LHCN-M2 (cell line): ENCODE data around the gene PLK5. TPM values are rescaled to one million over a fixed set of nuclear protein-coding genes. Genes with fewer than 3 reads are reported as not detected.
"Not testable (repeated sequence)": the region's sequence is repeated elsewhere in the genome, so short reads cannot be mapped to it uniquely, and the experiment has no call there.

Experiments
- DNase-seq: peaks from one replicate; pipeline ENCODE4 v3.0.0-alpha.2; 2012; ENCODE audit warnings: low read depth
- total RNA-seq: library from RNA; depleted of rRNA; stranded (reverse); fragments of >200 nt; gene quantifications from 2 replicates; pipeline ENCODE4 v1.2.3, GENCODE V29; 2014

Gene PLK5
- total RNA-seq, 1 experiment from 2014 or later, result not detected

- DNase-seq, result no peak
Observed at GRCh38 chr19:1491114-1491848, 32.6 kb upstream of the PLK5 start, which contains the start of gene REEP6. Gene REEP6, plus strand, starts transcription at chr19:1491181. Its CDS starts 89 bp downstream, at chr19:1491270.

DNA sequence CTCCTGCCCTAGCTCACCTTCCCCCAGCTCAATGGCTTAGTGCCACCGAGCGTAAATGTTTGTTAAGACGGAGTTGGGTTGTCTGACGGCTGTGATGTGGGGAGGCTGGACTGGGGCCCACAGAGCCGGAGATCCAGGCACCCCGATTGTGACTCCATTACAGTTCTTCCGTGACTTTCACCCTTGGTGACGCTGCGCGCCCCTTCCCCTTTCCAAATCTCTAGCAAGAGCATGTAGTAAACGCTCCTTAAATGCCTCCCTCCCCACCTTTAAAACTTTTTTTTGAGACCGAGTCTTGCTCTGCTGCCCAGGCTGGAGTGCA, 32.1 kb upstream of the PLK5 start:
- DNase-seq, result no peak

- DNase-seq, result no peak
Observed at GRCh38 chr19:1492474-1493006, 31.3 kb upstream of the PLK5 start.

- DNase-seq, result no peak
Observed at GRCh38 chr19:1494115-1494815, 29.6 kb upstream of the PLK5 start.

DNA sequence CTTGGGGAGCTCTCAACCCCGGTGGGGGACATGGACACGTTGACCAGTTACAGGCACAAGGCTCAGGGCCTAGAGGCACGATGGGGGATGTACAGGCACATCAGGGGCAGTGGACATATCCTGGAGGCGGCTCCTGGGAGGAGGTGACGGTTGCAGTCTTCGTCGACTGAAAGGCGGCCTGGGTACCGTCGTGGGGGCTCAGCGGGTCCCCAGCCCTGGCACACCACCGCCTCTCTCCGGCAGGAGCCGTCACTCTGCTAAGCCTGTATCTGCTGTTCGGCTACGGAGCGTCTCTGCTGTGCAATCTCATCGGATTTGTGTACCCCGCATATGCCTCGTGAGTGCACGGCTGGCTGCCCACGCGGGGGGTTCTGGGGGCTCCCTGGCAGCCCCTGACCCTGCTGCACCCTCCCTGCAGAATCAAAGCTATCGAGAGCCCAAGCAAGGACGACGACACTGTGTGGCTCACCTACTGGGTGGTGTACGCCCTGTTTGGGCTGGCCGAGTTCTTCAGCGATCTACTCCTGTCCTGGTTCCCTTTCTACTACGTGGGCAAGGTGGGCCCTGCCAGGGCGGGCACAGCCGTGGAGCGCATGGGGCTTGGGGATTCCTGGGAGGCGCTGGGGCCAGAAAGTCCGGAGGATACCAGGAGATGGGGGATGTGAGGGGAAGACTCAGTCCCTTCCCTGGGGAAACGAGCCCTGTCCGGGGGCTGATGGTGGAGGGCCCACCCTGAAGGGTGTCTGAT, 28.7 kb upstream of the PLK5 start:
- no peak for DNase-seq

GRCh38 chr19:1495799-1496713, 27.8 kb upstream of the PLK5 start:
- no peak for DNase-seq

- DNase-seq, result no peak
Observed at GRCh38 chr19:1496714-1497577, 26.9 kb upstream of the PLK5 start.

GRCh38 chr19:1497578-1498235, 26.2 kb upstream of the PLK5 start:
- no peak for DNase-seq

- not testable (repeated sequence) for DNase-seq
Observed at GRCh38 chr19:1499231-1499630, 24.6 kb upstream of the PLK5 start.

DNA sequence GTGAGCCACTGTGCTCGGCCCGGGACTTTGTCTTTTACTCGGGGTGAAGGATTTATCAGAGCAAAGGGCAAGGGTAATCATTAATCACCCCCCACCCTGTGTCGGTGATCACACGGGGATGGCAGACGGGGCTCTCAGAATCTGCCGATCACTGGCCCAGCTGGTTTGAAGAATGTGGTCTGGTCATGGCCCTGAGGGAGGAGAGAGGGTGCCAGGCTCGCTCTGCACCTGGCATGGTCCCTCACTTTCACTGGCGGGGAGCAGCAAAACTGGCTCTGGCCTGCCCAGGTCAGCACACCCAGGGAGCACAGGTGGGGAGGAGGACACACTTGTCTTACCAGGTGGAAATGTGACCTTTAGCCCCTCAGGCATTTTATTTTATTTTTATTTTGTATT, 22.7 kb upstream of the PLK5 start:
- no peak for DNase-seq

GRCh38 chr19:1502433-1503088, 21.3 kb upstream of the PLK5 start:
- DNase-seq, result no peak

GRCh38 chr19:1503089-1503924, 20.6 kb upstream of the PLK5 start:
- peak; percentile 8 for DNase-seq

DNA sequence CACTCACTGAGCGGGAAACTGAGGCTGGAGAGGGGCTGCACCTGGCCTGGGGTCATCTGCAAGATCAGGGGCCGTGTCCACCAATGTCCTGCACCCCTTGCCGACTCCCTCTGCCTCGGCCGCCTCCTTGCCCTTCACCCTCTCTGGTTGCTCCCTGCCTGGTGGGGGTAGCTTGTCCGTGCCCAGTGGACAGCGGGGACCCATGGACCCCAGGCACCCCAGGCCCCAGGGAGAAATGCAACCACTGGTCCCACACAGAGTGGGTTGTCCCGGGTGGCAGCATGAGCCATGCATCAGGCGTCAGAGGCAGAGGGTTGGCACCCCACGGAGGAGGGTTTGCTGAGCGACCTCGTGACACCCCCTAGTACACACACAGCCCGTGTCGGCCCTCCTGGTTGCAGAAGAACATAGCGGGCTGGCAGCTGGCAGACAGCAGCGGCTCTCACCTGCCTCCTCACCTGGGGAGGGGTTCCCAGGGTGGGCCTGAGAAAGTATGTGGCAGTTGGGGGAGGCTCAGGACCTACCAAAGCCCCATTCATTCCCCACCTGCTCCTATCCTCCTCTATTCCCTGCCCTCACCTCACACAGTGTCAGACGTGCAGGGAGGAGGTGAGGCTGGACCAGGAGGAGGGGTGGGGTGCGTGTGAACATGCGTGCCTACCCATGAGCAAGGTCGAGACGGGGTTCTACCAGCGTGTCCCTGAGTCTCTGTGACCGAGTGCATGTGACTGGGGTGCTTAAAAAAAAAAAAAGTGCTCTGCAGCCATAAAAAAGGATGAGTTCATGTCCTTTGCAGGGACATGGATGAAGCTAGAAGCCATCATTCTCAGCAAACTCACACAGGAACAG, 19.7 kb upstream of the PLK5 start:
- no peak for DNase-seq

DNA sequence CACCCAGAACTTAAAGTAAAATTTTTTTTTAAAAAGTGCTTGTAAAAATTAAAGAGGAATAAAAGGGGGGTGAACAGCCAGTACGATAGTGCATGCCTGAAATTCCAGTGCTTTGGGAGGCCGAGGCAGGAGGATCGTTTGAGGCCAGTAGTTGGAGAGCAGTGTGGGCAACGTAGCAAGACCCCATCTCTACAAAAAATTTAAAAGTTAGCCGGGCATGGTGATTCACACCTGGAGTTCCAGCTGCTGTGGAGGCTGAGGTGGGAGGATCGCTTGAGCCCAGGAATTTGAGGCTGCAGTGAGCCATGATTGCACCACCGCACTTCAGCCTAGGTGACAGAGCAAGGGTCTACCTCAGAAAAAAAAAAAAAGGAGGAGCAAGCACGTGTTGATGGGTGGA, 18.9 kb upstream of the PLK5 start:
- no peak for DNase-seq

DNA sequence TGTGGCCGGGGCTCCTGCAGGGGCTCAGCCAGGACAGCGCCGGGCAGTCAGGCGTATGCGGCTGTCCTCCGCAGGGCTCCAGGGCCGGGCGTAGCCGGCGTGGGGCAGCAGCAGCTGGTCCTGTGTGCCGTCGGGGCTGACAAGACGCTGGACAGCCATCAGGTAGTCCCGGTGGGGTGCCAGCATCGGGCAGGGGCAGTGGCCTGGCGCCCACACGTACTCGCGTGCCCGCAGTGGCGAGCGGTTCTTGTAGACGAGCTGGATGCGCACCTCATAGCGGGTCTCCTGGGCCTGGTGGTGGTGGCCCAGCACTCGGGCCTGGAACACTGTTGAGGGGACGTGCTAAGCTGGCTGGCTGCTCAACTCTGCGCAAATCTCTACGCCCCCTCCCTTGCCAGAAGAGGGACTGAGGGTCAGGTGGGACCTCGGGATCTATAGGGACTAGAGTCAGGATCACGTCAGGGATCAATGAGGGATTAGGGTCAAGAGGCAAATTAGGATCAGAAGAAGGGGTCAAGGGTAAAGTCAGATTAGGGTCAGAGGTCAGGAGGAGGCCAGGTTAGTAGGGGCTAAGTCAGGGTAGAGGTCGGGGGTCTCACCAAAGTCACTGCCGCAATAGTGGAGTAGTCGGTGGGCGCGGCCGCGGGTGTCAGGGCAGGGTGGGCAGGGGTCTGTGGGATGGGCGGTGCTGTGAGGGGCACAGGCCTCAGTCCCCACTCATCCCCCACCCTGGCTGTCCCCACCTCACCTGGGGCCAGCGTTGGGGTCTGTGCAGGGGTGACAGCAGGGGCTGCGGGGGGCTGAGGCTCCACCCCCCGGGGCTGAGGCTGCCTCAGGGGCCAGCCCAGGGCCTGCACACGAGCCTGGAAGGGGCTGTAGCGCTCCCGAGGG, 17.6 kb upstream of the PLK5 start:
- no peak for DNase-seq

GRCh38 chr19:1507192-1507660, 16.7 kb upstream of the PLK5 start:
- no peak for DNase-seq
